ENCODE measurements around the gene CDKN3.
"Not testable (repeated sequence)": the region's sequence is repeated elsewhere in the genome, so short reads cannot be mapped to it uniquely, and the experiment has no call there.

Gene CDKN3

GRCh38 chr14:54457609-54457996 is 60.8 kb downstream of the CDKN3 start:
- no peak for DNase-seq

GRCh38 chr14:54458536-54458935 is 61.7 kb downstream of the CDKN3 start:
- not testable (repeated sequence) for DNase-seq

- DNase-seq, result no peak
Measured at GRCh38 chr14:54459106-54459505, 62.3 kb downstream of the CDKN3 start.

- no peak for DNase-seq
Measured at GRCh38 chr14:54462048-54462447, 65.2 kb downstream of the CDKN3 start.

GRCh38 chr14:54465654-54466053 is 68.8 kb downstream of the CDKN3 start:
- no peak for DNase-seq

GRCh38 chr14:54467280-54467679 is 70.5 kb downstream of the CDKN3 start:
- DNase-seq, result no peak
